HepG2 (cell line): ENCODE data around the gene PMFBP1. TPM values are rescaled to one million over a fixed set of nuclear protein-coding genes. Genes with fewer than 3 reads are reported as not detected.

Experiments used
- ADNP ChIP-seq: sonication (generic); formaldehyde crosslinking; IDR thresholded peaks from 2 replicates; pipeline ENCODE4 v1.4.0; 2020; ENCODE audit warnings: missing genetic modification reagents
- EZH2 ChIP-seq: conservative IDR thresholded peaks from 2 replicates; pipeline ENCODE4 v1.6.1; 2012; ENCODE audit warnings: mild to moderate bottlenecking, low read depth, low read length, moderate library complexity
- FOXK1 ChIP-seq: sonication (generic); formaldehyde crosslinking; IDR thresholded peaks from 2 replicates; pipeline ENCODE4 v1.4.0; 2020; ENCODE audit warnings: low read depth, missing genetic modification reagents, borderline replicate concordance
- FOXO1 ChIP-seq: sonication (generic); formaldehyde crosslinking; IDR thresholded peaks from 2 replicates; pipeline ENCODE4 v1.4.0; 2020; ENCODE audit warnings: missing genetic modification reagents
- GPN1 ChIP-seq: sonication (generic); formaldehyde crosslinking; IDR thresholded peaks from 2 replicates; pipeline ENCODE4 v1.5.1; 2020; ENCODE audit warnings: missing genetic modification reagents, borderline replicate concordance
- JUNB ChIP-seq: sonication (generic); formaldehyde crosslinking; IDR thresholded peaks from 2 replicates; pipeline ENCODE4 v1.8.0; 2022; ENCODE audit warnings: missing genetic modification reagents, mild to moderate bottlenecking, borderline replicate concordance
- NPAS2 ChIP-seq: sonication (generic); formaldehyde crosslinking; IDR thresholded peaks from 2 replicates; pipeline ENCODE4 v1.8.0; 2022; ENCODE audit warnings: mild to moderate bottlenecking, missing genetic modification reagents, borderline replicate concordance
- PCBP2 ChIP-seq: fragments of 200-400 bp; formaldehyde crosslinking; optimal IDR thresholded peaks from 2 replicates; pipeline ENCODE3; 2018; ENCODE audit warnings: low read length, low read depth; ENCODE audit not compliant: poor library complexity, severe bottlenecking
- RARG ChIP-seq: sonication (generic); formaldehyde crosslinking; IDR thresholded peaks from 2 replicates; pipeline ENCODE4 v1.4.0; 2020; ENCODE audit warnings: low read depth, mild to moderate bottlenecking, missing genetic modification reagents
- RELA ChIP-seq: sonication (generic); formaldehyde crosslinking; IDR thresholded peaks from 2 replicates; pipeline ENCODE4 v1.4.0; 2020; ENCODE audit warnings: missing genetic modification reagents
- SCMH1 ChIP-seq: sonication (generic); formaldehyde crosslinking; IDR thresholded peaks from 2 replicates; pipeline ENCODE4 v1.9.0; 2021; ENCODE audit warnings: missing genetic modification reagents, mild to moderate bottlenecking, borderline replicate concordance
- TBP ChIP-seq: sonication (generic); formaldehyde crosslinking; IDR thresholded peaks from 2 replicates; pipeline ENCODE4 v1.5.0; 2020; ENCODE audit warnings: missing genetic modification reagents
- THYN1 ChIP-seq: sonication (generic); formaldehyde crosslinking; IDR thresholded peaks from 2 replicates; pipeline ENCODE4 v1.8.1; 2023; ENCODE audit warnings: low read depth, mild to moderate bottlenecking, moderate library complexity, missing genetic modification reagents, borderline replicate concordance
- ZBTB8A ChIP-seq: sonication (generic); formaldehyde crosslinking; IDR thresholded peaks from 2 replicates; pipeline ENCODE4 v1.4.0; 2020; ENCODE audit warnings: mild to moderate bottlenecking, low read depth, missing genetic modification reagents, borderline replicate concordance
- ZEB1 ChIP-seq: IDR thresholded peaks from 2 replicates; pipeline ENCODE4 v1.6.1; 2012; ENCODE audit warnings: mild to moderate bottlenecking, low read depth, inconsistent platforms; ENCODE audit not compliant: insufficient replicate concordance
- ZFP36L1 ChIP-seq: sonication (generic); formaldehyde crosslinking; IDR thresholded peaks from 2 replicates; pipeline ENCODE4 v1.8.0; 2022; ENCODE audit warnings: mild to moderate bottlenecking, missing genetic modification reagents, moderate library complexity
- ZFX ChIP-seq: sonication (generic); formaldehyde crosslinking; IDR thresholded peaks from 2 replicates; pipeline ENCODE4 v1.4.0; 2020; ENCODE audit warnings: mild to moderate bottlenecking, low read depth, missing genetic modification reagents, moderate library complexity
- ZNF318 ChIP-seq: sonication (generic); formaldehyde crosslinking; IDR thresholded peaks from 2 replicates; pipeline ENCODE4 v1.4.0; 2020; ENCODE audit warnings: mild to moderate bottlenecking, missing genetic modification reagents
- ZNF367 ChIP-seq: sonication (generic); formaldehyde crosslinking; IDR thresholded peaks from 2 replicates; pipeline ENCODE4 v1.4.0; 2020; ENCODE audit warnings: missing genetic modification reagents, borderline replicate concordance
- ZNF580 ChIP-seq: IDR thresholded peaks from 2 replicates; pipeline ENCODE4 v1.6.1; 2016; ENCODE audit warnings: low read depth, borderline replicate concordance
- ZNF605 ChIP-seq: sonication (generic); formaldehyde crosslinking; IDR thresholded peaks from 2 replicates; pipeline ENCODE4 v1.8.0; 2022; ENCODE audit warnings: mild to moderate bottlenecking, missing genetic modification reagents
- ZNF839 ChIP-seq: sonication (generic); formaldehyde crosslinking; IDR thresholded peaks from 2 replicates; pipeline ENCODE4 v1.4.0; 2020; ENCODE audit warnings: missing genetic modification reagents, mild to moderate bottlenecking, borderline replicate concordance
- polyA plus RNA-seq, 8 experiments: library from polyadenylated mRNA; depleted of rRNA in 3 of 8; stranded (reverse) in 7 of 8; unstranded in 1 of 8; fragments of >200 nt; fragmentation: Illumina TruSeq in 4 of 8; extraction: Trizol in 4 of 8; gene quantifications; 2 replicates each; pipeline versions ENCODE4 v1.2.1 to v1.2.3, GENCODE V29; 2011 to 2016; ENCODE audit warnings: low read depth in 4 of 8, missing spikeins in 1 of 8, mixed read lengths in 1 of 8; ENCODE audit not compliant: insufficient read depth in 1 of 8
- total RNA-seq, 5 experiments: library from RNA; depleted of rRNA; stranded (reverse); fragments of >200 nt; fragmentation: Illumina TruSeq; extraction: Trizol; gene quantifications; 2 replicates each; pipeline ENCODE4 v1.2.3, GENCODE V29; 2016; ENCODE audit warnings: low read depth in 1 of 5

The PMFBP1 gene
- total and polyA plus RNA-seq, 2 of the 13 experiments (the other 11 are each of a cell fraction or from before 2014, with no cell fraction given): 1.9 to 3.8 TPM

GRCh38 chr16:72072514-72073342, 99.2 kb downstream of the PMFBP1 start (continued):
- no peak for TF ChIP-seq NPAS2
- TF ChIP-seq ZNF318 (CRISPR knock-in tag): no peak
- no peak for TF ChIP-seq JUNB (CRISPR knock-in tag)
- 0 out of 2 replicates have a peak, but pooled peaks have one; percentile 23 for TF ChIP-seq ZNF580 (CRISPR knock-in tag)
- no peak for TF ChIP-seq EZH2
- TF ChIP-seq ZFP36L1: no peak
- no peak for TF ChIP-seq SCMH1
- TF ChIP-seq ZNF605 (CRISPR knock-in tag): no peak
- TF ChIP-seq GPN1: no peak
- TF ChIP-seq RELA (CRISPR knock-in tag): no peak
- TF ChIP-seq ZNF839 (CRISPR knock-in tag): no peak
- TF ChIP-seq ADNP (CRISPR knock-in tag): no peak
- no peak; the same call in 1 of the 2 replicates for TF ChIP-seq ZFX (CRISPR knock-in tag)
- TF ChIP-seq THYN1: no peak
- no peak for TF ChIP-seq ZEB1
- TF ChIP-seq ZBTB8A (CRISPR knock-in tag): no peak
- TF ChIP-seq FOXK1: no peak
- no peak for TF ChIP-seq TBP (CRISPR knock-in tag)
- no peak for TF ChIP-seq RARG
- TF ChIP-seq FOXO1 (CRISPR knock-in tag): peak; percentile 96
- no peak; the same call in 1 of the 2 replicates for TF ChIP-seq ZNF367
- TF ChIP-seq PCBP2: no peak
